GM10248 (cell line): Measurements from ENCODE around the gene PRRT3.
A peak's percentile ranks its signal among the peaks of the same experiment; 100 is the strongest.

Experiments used
- CTCF ChIA-PET: fragments of 300-600 bp; sonication (Branson Sonifier 250); formaldehyde crosslinking; extraction: SDS; loops from one replicate; lab custom pipeline; 2021; ENCODE audit warnings: antibody characterized with exemption; lab: Yijun Ruan, JAX
- POLR2A ChIA-PET: fragments of 350-650 bp; sonication (Branson Sonifier 250); formaldehyde crosslinking; extraction: SDS; loops from one replicate; lab custom pipeline; 2020; ENCODE audit warnings: antibody characterized with exemption; lab: Yijun Ruan, JAX
- DNase-seq: peaks from one replicate; pipeline ENCODE4 v3.0.0; 2012; ENCODE audit errors: extremely low spot score
- CTCF ChIP-seq: IDR thresholded peaks from 2 replicates; pipeline ENCODE4 v1.5.1; 2012; ENCODE audit warnings: mild to moderate bottlenecking, low read depth; ENCODE audit errors: extremely low read depth, missing control alignments, control extremely low read depth

PRRT3 gene

DNA sequence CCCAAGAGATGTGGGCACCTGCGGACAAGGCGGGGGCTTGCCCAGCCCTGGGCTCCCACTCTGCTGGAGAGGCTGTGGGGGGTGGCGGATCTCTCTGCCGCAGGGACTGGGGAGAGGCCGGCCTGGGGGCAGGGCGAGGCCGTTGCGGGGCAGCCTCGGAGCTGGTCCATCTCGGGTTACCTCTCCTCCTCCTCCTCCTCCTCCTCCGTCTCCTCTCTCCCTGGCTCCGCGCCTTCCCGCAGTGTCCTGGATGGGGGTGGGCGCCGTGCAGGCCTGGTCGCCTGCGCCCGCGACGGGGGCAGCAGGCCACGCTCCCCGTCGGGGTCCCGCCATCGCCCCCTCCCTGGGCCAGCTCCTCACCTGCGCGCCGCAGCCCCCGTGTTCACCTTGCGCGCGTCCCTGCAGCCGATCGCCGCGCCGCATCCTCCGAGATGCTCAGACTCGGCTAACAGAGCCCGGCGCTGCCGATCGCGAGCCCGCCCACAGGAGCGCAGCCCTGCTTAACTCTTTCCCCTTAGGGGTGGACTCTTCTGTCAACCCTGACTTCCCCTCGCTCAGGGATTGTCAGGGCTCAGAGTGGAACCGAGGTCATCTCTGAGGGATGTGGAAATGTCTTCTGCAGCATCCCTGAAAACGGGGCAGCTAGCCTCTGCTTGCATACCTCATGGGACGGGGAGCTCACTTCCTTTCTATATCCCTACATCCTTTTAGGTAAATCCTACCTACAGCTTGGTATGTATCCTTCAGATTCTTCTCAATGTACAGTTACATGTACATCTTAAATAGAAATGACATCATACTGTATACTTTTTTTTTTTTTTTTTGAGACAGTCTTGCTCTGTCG lies at the start of gene PRRT3:
TSS of gene PRRT3 (minus strand) at position 447 of the 844 bp plus-strand sequence. CDS start 2,293 bp downstream, outside the sequence.
- CTCF ChIA-PET: interaction anchor here (0.6 to 5.4 kb wide), 3 partner anchors 8 to 18 kb away, joined by 3 to 33 read pairs (median 3); partner anchors contain the start of gene CRELD1
- POLR2A ChIA-PET: no interaction called here
- peak; percentile 83 for DNase-seq
- TF ChIP-seq CTCF: no peak

DNA sequence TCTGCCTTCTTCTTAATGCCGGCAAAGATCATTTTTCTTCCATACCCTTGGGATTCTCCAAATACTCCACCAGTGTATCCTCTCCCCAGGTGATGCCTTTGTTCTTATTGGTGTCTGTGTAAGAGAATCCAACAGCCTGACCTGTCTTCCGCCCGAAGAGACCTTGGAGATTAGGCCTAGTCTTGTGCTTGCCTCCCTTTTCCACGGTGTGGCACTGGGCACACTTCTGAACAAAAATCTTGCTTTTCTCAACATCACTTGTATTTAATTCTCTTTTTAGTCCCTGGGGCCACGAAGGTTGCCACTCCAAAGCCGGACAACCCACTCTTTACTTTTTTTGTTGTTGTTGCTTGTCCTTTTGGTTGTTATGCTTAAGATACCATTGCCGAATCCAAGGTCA lies 48.5 kb upstream of the PRRT3 start:
- POLR2A ChIA-PET: no interaction called here
- DNase-seq: no peak
- CTCF ChIA-PET: interaction anchor here (1.2 to 1.7 kb wide), 2 partner anchors 9 to 68 kb away, joined by 3 read pairs; no protein-coding TSS in a partner anchor
- no peak for TF ChIP-seq CTCF

DNA sequence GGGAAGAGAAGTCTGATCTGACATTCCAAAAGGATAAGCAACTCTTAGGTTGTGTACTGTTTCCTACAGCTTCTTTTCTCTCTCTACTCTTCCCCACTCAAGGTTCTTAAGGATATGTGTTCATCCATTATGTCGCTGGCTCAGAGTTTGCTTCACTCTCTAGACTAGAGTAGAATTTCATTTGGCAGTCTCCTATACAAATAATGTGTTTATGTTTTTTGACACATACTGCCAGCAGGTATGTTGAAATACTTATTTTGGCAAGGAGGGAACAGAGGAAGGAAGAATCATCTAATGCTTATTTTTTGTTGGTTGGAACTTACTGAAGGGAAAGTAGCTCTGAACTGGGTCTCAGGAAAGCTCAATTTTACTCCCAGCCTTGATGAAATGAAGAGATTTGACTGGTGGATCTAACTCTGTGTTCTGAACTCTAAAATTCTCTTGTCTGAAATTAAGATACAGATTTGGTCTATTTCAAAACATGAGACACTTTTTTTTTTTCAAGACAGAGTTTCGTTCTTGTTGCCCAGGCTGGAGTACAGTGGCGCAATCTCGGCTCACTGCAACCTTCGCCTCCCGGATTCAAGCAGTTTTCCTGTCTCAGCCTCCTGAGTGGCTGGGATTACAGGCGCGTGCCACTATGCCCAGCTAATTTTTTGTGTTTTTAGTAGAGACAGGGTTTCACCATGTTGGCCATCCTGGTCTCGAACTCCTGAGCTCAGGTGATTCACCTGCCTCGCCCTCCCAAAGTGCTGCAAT lies 42.1 kb upstream of the PRRT3 start:
- ChIA-PET CTCF (interaction anchor here (0.9 to 1.5 kb wide), 4 partner anchors 11 to 62 kb away, joined by 3 read pairs; no protein-coding TSS in a partner anchor), POLR2A (no interaction called here)
- no peak for TF ChIP-seq CTCF
- no peak for DNase-seq

DNA sequence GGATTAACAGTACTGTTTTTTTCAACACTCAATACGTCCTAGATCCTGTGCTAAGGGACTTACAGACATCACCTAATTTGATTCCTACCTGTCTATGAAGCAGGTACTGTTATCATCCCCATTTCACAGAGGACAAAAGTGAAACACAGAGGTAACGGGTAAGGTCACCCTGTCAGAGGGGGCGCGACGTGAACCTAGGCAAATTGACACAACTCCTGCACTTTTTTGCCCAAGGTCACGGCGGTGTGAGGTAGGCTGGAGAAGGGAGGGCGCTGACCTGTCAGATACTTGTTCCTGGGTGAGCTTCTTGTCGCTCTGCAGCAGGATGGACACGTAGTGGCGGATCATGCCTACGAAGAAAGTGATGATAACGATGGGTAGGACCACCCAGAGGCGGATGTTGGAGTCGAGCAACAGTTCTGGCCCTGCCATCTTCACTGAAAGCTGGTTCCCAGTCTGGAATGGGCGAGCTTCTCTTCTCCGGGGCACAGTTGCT lies 34.1 kb upstream of the PRRT3 start:
- TF ChIP-seq CTCF: no peak
- ChIA-PET CTCF (interaction anchor here (2.1 kb wide), 1 partner anchor 53 kb away, joined by 8 read pairs; the partner anchor contains the start of gene CRELD1), POLR2A (interaction anchor here (0.7 to 1.0 kb wide), 2 partner anchors 53 to 237 kb away, joined by 3 to 4 read pairs; partner anchors contain the start of genes CRELD1 and OGG1)
- DNase-seq: no peak

- no peak for DNase-seq
- CTCF ChIA-PET: no interaction called here
- no peak for TF ChIP-seq CTCF
- POLR2A ChIA-PET: no interaction called here
These were observed 28.0 kb upstream of the PRRT3 start for GRCh38 chr3:9980251-9980650.

DNA sequence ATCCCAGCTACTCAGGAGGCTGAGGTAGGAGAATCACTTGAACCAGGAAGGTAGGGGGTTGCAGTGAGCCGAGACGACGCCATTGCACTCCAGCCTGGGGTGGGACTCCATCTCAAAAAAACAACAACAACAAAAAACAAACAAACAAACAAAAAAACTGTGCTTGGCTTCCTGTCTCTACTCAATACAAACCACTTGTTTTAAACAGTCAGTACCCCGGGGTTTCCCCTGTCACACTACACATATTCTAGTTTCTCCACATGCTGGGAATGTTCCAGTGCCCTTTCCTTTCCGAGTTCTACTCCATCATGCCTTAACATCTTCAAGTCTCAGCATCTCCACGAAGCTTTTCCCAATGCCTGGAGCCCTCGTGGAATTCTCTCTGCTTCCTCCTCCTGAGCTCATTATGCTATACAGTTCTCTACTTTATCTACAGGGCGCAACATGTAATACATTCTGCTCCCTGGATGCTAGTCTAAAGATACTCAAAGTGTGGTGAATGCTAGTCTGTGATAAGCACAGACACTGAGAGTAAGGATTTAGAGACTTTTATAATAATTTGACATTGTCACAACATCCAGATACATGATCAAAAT lies 26.6 kb upstream of the PRRT3 start:
- DNase-seq: no peak
- CTCF ChIA-PET: no interaction called here
- no peak for TF ChIP-seq CTCF
- POLR2A ChIA-PET: no interaction called here
